Activated gamma-delta T cell (primary cell): Measurements from ENCODE around the gene CCDC85A.

Source experiments
- DNase-seq: peaks from one replicate; lab custom pipeline; 2025; lab: John Stamatoyannopoulos, UW

The CCDC85A gene

DNA sequence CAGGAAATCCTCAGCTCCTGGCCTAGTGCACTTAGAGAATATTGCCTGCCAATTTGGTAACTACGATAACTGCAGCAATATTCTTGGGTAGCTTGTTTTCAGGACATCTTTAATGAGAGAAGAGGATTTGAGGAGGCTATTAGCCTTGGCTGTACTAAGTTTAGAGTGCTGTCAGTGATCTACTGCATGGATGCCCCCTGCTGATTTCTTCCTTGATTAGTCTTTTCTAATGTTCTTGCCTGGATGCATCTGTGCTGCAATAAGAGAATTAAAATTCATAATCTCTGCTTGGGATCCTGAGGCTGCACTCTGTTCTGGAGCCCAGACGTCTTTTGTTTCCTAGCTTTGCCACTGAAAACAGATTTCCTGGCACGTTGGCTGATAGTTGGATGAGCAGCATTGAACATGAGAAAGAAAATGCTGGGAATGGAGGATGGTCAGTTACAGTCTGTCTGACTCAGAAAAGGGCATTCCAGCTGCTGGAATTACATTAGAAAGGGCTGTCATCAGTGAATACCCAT is 115.4 kb downstream of the CCDC85A start:
- no peak for DNase-seq

DNA sequence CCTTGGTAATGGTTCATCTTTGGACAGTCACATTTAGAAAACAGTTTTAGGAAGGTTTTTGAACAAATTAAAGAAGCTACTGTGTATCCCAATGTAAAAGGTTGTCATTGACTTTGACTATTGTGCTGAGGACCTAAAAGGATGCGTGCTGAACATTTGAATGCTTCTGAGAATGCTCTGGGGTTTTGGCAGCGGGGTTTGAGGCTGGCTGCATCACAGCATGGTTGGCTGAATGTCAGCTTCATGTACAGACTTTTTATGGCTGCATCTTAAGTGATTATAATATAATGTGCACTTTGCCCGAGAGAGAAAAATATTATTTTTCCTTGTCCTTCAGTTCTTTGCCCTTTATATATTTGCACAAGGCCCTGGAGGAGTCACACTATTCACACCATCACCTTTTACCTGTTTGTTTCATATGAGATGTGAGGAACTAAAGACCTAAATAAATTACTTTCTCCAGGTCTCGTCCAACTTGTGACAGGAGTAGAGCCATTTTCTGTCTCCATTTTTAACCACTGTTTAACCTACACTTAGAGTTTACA is 125.9 kb downstream of the CCDC85A start:
- no peak for DNase-seq

DNA sequence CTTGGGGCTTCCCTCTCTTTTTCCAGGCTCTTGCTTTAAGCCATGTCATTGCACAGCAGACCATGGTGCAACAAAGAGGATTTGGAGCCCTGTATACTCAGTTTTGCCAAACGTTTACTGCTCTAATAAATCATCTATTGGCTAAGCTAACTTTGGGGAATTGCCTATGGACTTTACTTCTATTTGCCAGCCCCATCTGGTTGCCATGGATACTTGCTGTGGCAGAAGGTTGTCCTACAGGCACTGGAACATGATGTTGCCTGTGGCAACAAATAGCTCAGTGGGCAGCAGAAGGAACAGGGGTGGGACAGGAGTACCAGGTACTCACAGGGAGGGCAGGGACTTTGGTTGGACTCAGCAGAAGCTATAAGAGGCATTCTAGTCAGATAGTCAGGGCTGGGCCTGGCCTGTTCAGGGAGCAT is 129.7 kb downstream of the CCDC85A start:
- DNase-seq: no peak

DNA sequence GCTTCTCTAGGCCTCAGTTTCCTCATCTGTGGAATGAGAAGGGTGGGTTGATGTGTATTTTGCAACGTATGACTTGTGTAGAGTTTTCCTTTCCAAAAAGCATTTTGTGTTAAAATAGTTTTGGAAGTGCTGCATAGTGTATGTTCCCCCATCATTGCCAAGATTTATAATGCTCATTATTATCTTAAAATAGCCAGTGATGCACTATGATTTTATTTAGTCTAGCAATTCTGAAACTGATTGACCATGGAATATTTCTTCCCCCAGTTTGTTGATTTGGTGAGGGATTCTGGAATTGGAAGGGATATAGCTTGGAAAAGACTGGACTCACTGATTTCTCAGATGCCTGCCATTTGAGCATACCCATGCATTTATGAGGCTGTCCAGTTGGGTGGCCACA is 130.6 kb downstream of the CCDC85A start:
- no peak for DNase-seq

DNA sequence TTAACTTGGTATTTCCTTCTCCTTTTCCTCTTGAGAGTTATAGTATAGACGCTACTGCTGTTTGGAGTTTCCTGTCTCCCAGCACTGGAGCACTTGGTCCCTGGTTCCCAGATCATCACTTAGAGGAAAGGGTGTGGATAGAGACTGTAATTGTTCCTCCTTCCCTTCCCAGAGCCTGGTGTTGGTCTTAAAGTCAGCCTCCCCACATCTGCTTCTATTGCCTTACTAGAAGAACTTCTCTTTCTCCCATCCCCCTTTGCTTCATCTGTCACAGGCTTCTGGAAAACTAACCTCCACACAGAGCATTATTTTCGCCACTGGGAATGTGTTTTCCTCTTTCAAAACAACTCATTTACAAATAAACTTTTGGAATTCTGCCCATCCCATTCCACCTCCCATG is 131.0 kb downstream of the CCDC85A start:
- no peak for DNase-seq

DNA sequence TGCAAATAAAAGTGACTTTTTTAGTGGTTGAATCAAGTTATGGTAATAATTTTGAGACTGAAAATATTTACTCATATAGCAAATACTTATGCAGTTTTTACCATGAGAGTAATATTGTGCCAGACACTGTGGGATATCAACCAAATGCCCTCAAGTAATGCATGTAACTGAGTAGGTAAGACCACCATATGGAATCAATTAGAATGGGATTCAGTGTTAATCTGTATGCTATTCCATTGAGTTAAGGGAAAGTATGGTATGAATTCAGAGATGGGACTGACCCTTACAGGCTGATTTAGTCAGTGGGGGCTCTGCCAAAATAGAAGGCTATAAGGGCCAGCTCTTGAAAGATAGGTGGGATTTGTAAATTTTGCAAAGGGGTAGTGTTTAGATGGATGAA is 131.6 kb downstream of the CCDC85A start:
- DNase-seq: no peak

DNA sequence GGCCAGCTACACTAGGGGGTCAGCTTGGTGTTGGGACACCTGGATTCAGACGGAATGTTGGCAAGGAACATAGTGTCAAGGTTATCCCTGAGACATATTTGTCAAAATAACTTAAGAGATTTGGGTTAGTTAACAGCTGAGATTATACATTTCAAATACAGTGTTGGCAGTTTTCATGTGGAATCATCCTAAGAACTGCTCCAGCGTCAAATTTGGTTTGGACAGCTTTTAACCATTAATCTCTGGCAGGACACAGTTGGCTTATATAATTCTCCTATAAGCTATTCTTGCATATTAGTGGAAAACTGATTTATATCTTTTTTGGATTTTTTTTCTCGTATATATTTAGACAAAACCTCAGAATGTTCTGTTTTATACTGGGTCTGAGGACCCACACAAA is 132.2 kb downstream of the CCDC85A start:
- DNase-seq: no peak

DNA sequence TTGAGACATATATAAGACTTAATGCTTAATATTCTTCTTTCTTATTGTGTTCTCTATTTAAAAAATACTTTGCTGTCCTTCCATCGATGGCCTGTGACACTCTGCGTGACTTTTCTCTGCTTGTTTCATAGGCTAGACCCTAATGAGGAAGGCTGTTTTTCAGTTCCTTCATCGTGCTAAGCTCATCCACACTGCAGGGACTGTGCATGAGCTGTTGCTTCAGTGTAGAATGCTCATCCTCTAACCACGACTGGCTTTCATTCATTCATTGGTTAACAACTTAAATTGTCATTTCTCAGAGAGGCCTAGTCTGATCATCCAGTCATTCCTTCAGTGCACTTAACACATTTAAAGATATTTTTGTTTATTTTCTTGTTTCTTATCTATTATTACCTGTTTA is 134.4 kb downstream of the CCDC85A start:
- no peak for DNase-seq

DNA sequence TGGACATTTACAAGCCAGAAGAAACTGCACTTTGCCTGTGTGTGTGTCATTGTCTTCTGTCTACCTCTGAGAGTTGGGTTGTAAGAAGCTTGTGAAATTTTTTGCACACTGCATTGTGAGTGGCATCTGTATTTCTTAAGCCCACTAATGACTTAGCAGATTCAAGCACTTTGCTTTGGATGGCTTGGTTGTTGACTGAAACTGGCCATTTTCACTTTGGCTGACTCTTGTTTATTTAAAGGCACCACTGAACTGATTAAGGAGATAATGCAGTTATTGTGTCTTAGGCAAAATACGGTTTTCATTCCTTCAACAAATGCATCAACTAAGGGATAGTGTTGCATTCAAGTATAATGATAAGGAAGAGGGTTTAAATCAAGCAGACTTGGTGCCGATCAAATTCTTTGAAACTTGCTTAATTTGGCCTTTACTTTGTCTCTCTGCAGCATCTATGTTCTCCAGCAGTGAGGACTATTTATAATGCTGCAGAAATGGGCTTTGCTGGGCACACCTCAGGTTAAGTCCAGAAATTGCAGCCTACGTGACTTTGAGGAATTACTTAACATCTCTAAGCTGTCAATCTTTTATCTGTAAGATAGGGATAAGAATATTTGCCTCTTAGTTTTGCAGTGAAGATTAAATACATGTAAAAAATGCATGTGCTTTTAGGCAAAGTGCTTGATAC is 142.0 kb downstream of the CCDC85A start:
- DNase-seq: no peak

DNA sequence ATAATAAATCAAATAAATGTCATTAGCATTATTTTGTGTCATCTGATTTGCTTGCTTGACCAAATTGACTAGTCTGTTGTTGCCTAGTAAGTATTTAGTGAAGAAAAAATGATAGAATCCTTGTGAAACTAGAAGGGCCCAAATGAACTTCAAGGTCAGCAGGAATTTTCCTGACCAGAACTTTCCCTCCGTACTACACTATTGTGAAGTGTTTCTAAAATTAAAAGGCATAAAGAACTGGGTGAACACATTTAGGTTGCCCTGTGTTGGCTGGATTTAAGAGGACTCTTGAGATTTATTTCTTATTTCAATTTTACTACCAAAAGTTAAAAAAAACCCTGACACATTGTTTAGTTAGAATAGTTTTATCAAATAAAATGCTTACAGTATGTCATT is 142.6 kb downstream of the CCDC85A start:
- no peak for DNase-seq

DNA sequence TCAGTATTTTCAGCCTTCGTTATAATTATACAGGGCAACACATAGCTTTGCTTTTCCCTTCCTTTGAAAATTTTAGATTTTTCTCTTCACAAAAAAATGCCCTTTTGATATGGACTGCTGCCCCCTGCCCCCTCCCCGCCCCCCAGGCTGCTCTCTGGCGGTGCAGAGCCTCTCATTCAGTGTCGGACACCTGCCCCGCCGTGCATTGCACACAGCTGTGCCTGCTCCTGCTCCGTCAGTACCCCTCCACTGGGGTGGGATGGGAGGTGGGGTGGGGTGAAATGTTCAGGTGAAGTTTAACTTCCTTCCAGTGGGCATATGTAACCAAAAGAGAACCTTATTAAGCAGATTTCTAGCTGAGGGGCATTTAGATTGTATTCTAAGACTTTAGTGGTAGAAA is 148.0 kb downstream of the CCDC85A start:
- DNase-seq: no peak

DNA sequence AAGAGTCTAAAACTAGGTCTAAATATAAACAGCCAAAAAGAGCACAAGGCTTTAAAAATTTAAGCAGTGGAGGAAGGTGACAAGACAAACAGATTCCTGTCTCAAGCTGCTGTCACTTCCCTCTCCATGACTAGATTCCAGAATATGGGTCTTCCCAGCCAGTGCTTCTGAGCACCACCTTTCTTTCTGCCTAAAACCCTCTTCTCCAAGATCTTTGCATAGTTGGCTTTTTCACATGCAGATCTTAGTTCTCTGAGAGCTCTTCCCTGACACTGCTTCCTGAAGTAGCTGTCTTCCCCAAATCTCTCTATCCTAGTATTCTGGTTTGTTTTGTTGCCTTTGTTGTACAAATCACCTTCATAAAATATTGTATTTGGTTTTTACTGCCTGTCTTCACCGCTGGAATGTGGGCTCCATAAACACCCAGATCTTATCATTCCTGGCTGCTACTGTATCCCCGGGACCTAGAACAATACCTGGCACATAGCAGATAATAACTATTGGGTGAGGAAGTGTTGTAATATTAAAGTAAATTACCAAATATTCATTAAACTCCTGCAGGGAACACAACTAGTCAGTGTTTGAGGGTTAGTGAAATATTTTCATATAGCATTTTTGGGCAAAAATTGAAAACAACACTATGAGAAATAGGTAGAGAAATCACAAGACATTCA is 150.2 kb downstream of the CCDC85A start:
- DNase-seq: no peak

DNA sequence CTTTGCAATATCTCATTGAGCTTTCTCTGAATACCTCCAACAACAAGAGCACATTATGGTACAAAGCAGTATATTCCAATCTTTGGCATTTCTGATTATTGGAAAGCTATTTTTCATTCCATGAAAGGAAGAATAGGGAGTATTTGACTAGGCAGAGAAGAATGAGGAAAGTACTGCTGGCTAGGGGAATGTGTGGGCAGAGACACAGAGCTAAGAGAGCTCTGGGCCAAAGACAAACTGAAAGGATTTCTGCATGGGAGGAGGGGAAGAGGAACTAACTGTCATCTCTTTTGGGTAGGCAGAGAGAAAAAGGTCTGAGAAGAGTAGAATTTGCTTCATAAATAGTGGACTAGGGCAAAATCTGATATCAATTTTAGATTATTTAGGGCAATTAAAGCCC is 150.8 kb downstream of the CCDC85A start:
- DNase-seq: no peak

DNA sequence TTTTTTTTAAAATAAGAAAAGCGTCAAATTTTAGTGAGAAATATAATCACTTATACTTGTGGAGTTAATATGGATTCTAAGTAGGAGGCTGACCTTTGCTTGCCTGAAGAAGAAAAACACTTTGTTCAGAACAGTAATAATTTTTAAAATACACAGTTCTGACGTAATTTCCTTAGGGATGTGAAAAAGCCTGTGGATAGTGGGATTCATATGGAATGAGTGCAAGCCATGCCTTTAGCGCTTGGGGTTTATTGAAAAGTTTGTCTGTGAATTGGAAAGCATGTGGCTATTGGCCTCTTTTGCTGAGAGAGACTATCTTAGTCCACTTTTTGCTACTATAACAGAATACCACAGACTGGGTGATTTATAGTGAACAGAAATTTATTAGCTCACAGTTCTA is 151.3 kb downstream of the CCDC85A start:
- DNase-seq: no peak

DNA sequence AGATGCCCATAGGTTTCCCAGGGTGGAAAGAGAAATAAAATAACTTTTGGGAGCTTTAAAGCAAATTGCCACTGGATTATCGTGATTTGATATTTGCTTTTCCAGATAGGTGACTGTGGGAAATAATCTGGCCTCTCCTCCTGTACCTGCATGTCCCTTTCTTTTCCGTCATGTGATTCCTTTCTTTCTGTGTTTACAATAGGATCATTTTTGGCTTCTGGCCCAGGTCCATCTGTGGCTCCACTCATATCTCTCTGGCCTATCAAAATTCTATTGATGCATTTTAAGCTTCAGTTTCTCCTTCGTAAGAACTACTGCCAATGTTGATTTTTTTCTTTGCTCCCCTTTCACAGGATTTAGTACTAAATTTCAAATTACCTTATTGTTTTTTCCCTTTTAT is 153.6 kb downstream of the CCDC85A start:
- no peak for DNase-seq

DNA sequence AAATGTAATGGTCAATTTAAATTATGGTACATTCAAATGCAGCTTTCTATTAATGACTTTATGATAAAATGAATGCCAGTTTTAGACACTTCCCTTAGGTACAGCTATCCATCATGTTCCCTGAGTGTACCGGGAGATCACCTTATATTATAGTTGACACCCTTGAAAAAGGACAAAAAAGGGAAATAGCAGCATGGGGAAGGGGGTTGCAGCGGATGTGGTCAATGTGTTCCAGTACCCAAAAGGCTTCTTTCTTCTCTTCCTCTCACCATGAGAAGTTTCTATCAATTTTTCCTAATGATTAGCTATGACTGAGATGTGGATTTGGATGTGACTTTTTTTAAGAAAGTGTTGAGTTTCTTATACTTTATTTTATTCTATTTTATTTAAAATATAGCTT is 154.4 kb downstream of the CCDC85A start:
- DNase-seq: no peak

DNA sequence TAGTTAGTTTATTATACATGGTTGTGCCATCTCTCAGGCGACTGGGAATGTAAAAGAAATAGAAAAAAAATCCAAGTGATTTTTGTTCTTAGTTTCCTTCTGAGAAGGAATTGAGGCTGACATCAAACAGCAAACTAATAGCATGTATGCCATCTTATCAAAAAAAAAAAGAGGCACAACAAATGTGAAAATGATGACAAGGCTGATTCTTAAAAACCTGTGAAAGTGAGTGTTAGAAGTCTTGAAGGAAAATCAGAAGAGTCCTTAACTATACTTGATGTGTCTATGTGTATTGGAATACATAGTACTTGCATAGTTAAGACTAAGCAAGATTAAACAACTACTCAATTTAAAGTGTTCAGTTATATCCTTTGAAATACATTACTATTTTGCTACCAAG is 161.0 kb downstream of the CCDC85A start:
- DNase-seq: no peak

DNA sequence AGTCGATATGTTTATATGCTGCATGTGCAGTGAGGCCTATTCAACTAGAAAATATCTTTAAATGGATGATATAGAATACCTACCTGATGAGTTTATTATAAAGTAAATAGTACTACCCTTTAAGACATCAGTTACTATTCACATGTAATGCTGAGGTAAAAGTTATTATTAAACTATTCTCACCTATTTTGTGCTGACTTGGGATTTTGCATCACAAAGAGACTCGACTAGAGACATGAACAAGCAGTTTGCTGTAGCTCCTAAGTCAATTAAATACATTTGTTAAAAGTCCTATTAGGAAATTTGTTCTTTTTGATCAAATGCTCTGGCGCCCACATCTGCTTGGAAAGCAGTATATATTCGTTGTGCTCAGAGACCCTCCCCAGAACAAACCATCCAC is 164.1 kb downstream of the CCDC85A start:
- no peak for DNase-seq

DNA sequence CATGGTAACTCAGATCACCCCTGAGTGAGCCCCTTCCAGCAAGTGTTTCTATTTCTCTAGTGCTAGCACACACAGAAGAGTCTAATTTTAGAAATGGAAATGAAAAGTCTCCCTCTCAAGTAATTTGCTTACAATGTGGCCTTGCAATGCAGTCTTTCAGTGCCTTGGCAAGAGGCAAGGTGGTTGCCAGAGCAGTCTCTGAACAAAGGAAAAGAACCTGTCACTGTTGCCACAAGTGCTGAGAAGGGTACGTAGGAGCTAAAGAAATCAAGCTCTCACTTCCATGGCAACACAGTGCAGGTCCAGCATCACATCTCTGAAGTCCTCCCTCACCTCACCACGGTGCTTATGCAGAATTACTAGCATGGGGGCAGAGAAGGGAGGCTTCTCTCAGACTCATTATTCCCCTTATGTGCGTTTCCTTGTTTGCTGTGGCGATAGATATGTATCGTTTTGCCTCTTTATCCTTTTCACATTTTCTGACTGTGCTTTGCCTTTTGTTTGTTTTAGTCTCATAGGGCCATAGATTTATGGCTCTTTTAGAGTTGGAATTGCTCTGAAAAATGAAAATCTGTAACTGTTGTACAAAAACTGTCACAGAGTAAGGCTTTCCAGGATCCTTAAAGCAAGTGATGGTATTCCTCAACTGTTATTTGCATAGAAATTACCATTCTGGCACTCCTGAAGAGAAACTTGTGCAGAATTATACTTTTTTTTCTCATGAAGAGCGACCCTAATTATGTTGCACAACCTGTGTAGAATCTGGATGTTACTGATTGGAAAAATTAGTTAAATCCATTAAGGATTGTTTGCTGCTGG is 164.8 kb downstream of the CCDC85A start:
- DNase-seq: no peak

DNA sequence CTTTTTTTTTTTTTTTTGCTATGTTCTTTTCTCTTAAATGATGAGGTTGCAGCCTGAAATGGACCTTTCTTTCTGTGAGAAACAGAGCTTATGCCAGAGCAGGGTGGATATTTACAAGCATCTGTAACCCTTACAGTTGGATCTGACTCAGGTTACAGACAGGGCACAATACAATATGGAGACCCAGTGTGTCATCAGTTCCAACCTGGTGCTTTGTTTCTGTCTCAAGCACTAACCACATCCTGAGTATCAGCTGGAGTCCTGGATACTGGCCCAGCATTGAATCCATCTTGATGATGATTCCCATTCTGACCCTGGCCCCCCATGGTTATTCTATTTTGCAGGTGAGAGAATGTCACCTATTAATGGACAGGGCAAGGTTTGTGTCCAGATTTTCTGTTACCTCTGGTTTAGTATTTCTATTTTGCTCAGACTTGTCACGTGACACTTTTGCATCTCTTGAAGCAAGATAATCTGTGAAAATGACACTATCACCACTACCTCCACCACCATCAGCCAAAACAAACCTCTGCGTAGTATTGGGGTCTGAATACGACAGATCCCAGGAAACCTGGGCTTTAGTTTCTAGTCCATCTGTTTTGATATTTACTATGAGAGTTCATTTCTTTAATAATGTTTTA is 174.0 kb downstream of the CCDC85A start:
- no peak for DNase-seq

DNA sequence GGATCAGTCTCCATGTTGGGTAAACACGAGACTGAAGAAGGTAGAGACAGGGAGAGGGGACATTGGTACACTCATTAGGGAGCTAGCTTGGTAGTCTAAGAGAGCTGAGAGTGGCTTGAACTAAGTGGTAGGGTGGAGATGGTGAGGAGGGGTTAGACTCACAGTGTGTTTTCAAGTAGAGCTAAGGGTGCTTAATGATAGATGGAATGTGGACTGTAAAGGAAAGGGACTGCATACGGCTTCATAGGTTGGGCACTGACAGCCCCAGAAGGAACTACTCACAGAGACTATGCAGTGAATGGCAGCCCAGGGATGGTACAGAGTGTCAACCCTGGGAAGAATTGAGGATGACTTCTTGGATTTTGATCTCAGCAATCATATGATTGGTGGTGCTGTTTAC is 178.1 kb downstream of the CCDC85A start:
- DNase-seq: no peak

DNA sequence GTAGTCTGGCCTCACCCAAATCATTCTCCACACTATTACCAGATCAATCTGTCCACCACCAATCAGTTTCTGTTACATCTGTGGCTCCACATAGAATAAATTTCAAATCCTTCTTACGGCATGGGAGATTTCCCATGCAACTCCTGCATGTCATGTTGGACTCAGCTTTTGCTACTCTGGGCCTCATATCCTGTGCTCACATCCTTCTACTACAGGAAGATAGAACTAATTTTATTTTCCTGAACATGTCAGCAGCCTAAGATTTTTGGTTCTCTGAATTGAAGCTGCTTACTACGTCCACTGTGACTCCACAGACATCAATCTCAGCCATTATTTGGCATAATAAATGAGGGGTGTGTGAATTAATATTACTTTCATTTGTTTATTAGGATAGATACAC is 181.1 kb downstream of the CCDC85A start:
- DNase-seq: no peak
